Fibroblast of lung (primary cell): ENCODE data around the gene TNMD. TPM values are rescaled to one million over a fixed set of nuclear protein-coding genes. Genes with fewer than 3 reads are reported as not detected.
A peak's percentile ranks its signal among the peaks of the same experiment; 100 is the strongest.

Source experiments
- DNase-seq, 2 donors: peaks; one replicate each; pipeline versions ENCODE4 v3.0.0 to v3.0.0-alpha.2; 2010; ENCODE audit warnings: low read depth in 2 of 2
- H2AFZ ChIP-seq: 2 replicates; pipeline ENCODE4 v1.5.1; 2012; ENCODE audit warnings: low read length, control low read depth, inconsistent platforms
- H3K27ac ChIP-seq: 2 replicates; pipeline ENCODE4 v1.5.1; 2011; ENCODE audit warnings: low read length, control low read depth; ENCODE audit not compliant: insufficient read depth
- H3K27me3 ChIP-seq: 2 replicates; pipeline ENCODE4 v1.5.1; 2011; ENCODE audit warnings: mild to moderate bottlenecking, low read length; ENCODE audit not compliant: control insufficient read depth, insufficient read depth
- H3K36me3 ChIP-seq: 2 replicates; pipeline ENCODE4 v1.5.1; 2011; ENCODE audit warnings: low read length; ENCODE audit not compliant: control insufficient read depth, insufficient read depth
- H3K4me1 ChIP-seq: 2 replicates; pipeline ENCODE4 v1.5.1; 2011; ENCODE audit warnings: low read length; ENCODE audit not compliant: control insufficient read depth, insufficient read depth; ENCODE audit errors: extremely low read depth
- H3K4me2 ChIP-seq: 2 replicates; pipeline ENCODE4 v1.5.1; 2011; ENCODE audit warnings: low read length, control low read depth; ENCODE audit not compliant: insufficient read depth; ENCODE audit errors: extremely low read depth
- H3K4me3 ChIP-seq, 4 experiments: fragments of 200-600 bp in 1 of 4; sonication (generic) in 1 of 4; replicated peaks in 1 of 4; 2 replicates each; pipeline ENCODE4 v1.5.1; 2011 to 2016; ENCODE audit warnings: low read length in 4 of 4, low read depth in 3 of 4, mild to moderate bottlenecking in 3 of 4, control low read depth in 2 of 4, inconsistent platforms in 1 of 4, mixed read lengths in 1 of 4; ENCODE audit not compliant: insufficient read depth in 1 of 4; ENCODE audit errors: control extremely low read depth in 1 of 4
- H3K79me2 ChIP-seq: 2 replicates; pipeline ENCODE4 v1.5.1; 2012; ENCODE audit warnings: mild to moderate bottlenecking, low read length, inconsistent platforms; ENCODE audit not compliant: control insufficient read depth, insufficient read depth
- H3K9ac ChIP-seq: 2 replicates; pipeline ENCODE4 v1.5.1; 2011; ENCODE audit warnings: mild to moderate bottlenecking, low read length, control low read depth; ENCODE audit not compliant: insufficient read depth
- H3K9me3 ChIP-seq: 2 replicates; pipeline ENCODE4 v1.5.1; 2012; ENCODE audit warnings: low read depth, low read length; ENCODE audit not compliant: control insufficient read depth, insufficient read depth
- H4K20me1 ChIP-seq: 2 replicates; pipeline ENCODE4 v1.5.1; 2011; ENCODE audit warnings: low read length; ENCODE audit not compliant: control insufficient read depth, insufficient read depth; ENCODE audit errors: extremely low read depth
- EZH2 ChIP-seq: IDR thresholded peaks from 2 replicates; pipeline ENCODE4 v1.5.1; 2012; ENCODE audit warnings: low read length, control low read depth, mild to moderate bottlenecking; ENCODE audit errors: missing control alignments
- polyA plus RNA-seq, 2 donors: library from polyadenylated mRNA; depleted of rRNA in 1 of 2; stranded (reverse) in 1 of 2; unstranded in 1 of 2; fragments of >200 nt; gene quantifications; 2 replicates each; pipeline ENCODE4 v1.2.1, GENCODE V29; 2011 to 2012; ENCODE audit warnings: missing spikeins in 1 of 2
- total RNA-seq: library from RNA; depleted of rRNA; stranded (reverse); fragments of >200 nt; gene quantifications from 2 replicates; pipeline ENCODE4 v1.2.1, GENCODE V29; 2014
- TF ChIP-seq, protein P1 (sequence below), 2 donors: IDR thresholded peaks in 1 of 2; conservative IDR thresholded peaks in 1 of 2; 1 replicate in 1 of 2; 2 replicates in 1 of 2; pipeline ENCODE4 v1.5.1; 2011 to 2012; ENCODE audit warnings: low read length in 2 of 2, control low read depth in 1 of 2, inconsistent platforms in 1 of 2, low read depth in 1 of 2, mild to moderate bottlenecking in 1 of 2

Gene TNMD
- total and polyA plus RNA-seq, 2 donors (not counting 1 experiment from before 2014, with no cell fraction given) = not detected

DNA sequence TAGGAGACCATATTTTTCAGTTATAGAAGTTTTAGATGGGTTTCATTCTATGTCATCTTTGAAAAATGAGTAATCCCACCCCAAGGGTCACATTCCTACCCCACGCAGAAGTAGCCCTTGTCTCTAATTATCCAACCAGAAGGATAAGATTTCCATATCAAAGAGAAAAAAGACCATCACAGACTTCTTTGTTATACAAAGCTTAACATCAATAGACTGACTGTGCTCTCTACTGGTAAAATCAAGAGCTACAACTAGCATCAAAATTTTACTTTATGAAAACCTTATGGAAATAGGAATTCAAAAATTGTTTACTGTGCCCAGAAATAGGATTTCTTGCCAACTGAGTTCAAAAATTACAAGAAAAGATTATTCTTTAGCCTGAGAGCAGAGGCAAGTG lies 24.9 kb downstream of the TNMD start:
- no peak for TF ChIP-seq EZH2
- TF ChIP-seq, protein P1, sequence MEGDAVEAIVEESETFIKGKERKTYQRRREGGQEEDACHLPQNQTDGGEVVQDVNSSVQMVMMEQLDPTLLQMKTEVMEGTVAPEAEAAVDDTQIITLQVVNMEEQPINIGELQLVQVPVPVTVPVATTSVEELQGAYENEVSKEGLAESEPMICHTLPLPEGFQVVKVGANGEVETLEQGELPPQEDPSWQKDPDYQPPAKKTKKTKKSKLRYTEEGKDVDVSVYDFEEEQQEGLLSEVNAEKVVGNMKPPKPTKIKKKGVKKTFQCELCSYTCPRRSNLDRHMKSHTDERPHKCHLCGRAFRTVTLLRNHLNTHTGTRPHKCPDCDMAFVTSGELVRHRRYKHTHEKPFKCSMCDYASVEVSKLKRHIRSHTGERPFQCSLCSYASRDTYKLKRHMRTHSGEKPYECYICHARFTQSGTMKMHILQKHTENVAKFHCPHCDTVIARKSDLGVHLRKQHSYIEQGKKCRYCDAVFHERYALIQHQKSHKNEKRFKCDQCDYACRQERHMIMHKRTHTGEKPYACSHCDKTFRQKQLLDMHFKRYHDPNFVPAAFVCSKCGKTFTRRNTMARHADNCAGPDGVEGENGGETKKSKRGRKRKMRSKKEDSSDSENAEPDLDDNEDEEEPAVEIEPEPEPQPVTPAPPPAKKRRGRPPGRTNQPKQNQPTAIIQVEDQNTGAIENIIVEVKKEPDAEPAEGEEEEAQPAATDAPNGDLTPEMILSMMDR (conservative IDR thresholded peaks at IDR 0.05 in 1 of 2, IDR thresholded peaks at IDR 0.05 in 1 of 2; ENCODE audit: low read depth in 1 of 2, low read length in 2 of 2) = no peak
- Histone ChIP-seq H3K4me2 (no peak overlapping the region), H3K36me3 (no peaks in the 10 kb centered on the region), H3K27me3 (no peaks in the 10 kb centered on the region), H3K79me2 (no peaks in the 10 kb centered on the region), H3K9ac (no peak overlapping the region), H2AFZ (no peak overlapping the region), H3K4me3 (no peak overlapping the region), H3K27ac (no peak overlapping the region), H3K9me3 (no peaks in the 10 kb centered on the region), H4K20me1 (no peaks in the 10 kb centered on the region), H3K4me1 (no peaks in the 10 kb centered on the region)
- no peak for DNase-seq

DNA sequence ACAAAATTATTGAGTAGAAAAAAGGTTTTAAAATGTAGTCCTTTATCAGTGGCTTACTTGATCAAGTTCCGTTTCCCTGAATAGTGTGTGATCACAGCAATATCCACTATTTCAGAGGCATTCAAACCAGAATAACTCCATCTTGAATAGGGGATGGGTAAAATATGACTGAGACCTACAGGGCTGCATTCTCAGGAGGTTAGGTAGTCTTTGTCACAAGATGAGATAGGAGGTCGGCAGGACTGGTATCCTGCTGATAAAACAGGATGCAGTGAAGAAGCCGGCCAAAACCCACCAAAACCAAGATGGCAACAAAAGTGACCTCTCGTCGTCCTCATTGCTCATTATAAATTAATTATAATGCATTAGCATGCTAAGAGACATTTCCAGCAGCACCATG lies 27.2 kb downstream of the TNMD start:
- no peaks in the 10 kb centered on the region for H3K27me3 ChIP-seq
- no peak for TF ChIP-seq EZH2
- TF ChIP-seq, protein P1 (conservative IDR thresholded peaks at IDR 0.05 in 1 of 2, IDR thresholded peaks at IDR 0.05 in 1 of 2; ENCODE audit: low read depth in 1 of 2, low read length in 2 of 2) = no peak
- H4K20me1 ChIP-seq = no peaks in the 10 kb centered on the region
- H2AFZ ChIP-seq = no peak overlapping the region
- no peak overlapping the region for H3K9ac ChIP-seq
- no peak overlapping the region for H3K27ac ChIP-seq
- H3K4me3 ChIP-seq = no peak overlapping the region
- DNase-seq = no peak
- H3K36me3 ChIP-seq = no peaks in the 10 kb centered on the region
- no peaks in the 10 kb centered on the region for H3K9me3 ChIP-seq
- H3K79me2 ChIP-seq = no peaks in the 10 kb centered on the region
- no peak overlapping the region for H3K4me2 ChIP-seq
- no peaks in the 10 kb centered on the region for H3K4me1 ChIP-seq

DNA sequence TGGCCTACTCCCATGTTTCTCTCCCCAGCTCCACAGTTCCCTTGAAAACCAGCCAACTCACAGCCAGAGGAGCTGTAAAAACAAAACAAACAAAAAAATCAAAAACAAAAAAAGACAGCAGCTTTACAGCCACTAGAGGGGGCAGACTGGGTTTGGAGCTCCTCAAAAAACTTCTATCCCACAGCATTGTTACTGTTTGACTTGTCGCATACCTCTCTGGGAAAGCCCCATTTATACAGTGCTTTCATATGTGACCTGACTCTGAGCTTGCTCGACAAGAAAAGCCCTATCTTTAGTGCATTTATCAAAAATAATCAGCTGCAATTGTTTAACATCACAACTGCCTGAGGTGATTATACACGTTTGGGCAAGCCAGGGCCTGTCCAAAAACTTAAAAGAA lies 30.3 kb downstream of the TNMD start:
- TF ChIP-seq, protein P1 (conservative IDR thresholded peaks at IDR 0.05 in 1 of 2, IDR thresholded peaks at IDR 0.05 in 1 of 2; ENCODE audit: low read depth in 1 of 2, low read length in 2 of 2) = peak; percentile 53 to 70
- no peak for TF ChIP-seq EZH2
- Histone ChIP-seq H4K20me1 (no peaks in the 10 kb centered on the region), H2AFZ (no peak overlapping the region), H3K4me3 (no peak overlapping the region), H3K27me3 (no peaks in the 10 kb centered on the region), H3K27ac (no peak overlapping the region), H3K36me3 (no peaks in the 10 kb centered on the region), H3K9ac (no peak overlapping the region), H3K4me2 (no peak overlapping the region), H3K9me3 (no peaks in the 10 kb centered on the region), H3K79me2 (no peaks in the 10 kb centered on the region), H3K4me1 (no peaks in the 10 kb centered on the region)
- peak; percentile 64 to 67 for DNase-seq
